Activated CD4-positive, alpha-beta T cell treated with anti-CD3 and anti-CD28 coated beads, Interleukin-2, amount 50 U/mL, for 48 hours (primary cell): ENCODE data around the gene FAM78A.
"Not testable (repeated sequence)": the region's sequence is repeated elsewhere in the genome, so short reads cannot be mapped to it uniquely, and the experiment has no call there.

Experiments used
- DNase-seq, 2 experiments: peaks; one replicate each; pipeline ENCODE4 v3.0.0-alpha.2; 2020

The FAM78A gene

GRCh38 chr9:131262327-131263032, 13.8 kb downstream of the FAM78A start:
- DNase-seq, result no peak

DNA sequence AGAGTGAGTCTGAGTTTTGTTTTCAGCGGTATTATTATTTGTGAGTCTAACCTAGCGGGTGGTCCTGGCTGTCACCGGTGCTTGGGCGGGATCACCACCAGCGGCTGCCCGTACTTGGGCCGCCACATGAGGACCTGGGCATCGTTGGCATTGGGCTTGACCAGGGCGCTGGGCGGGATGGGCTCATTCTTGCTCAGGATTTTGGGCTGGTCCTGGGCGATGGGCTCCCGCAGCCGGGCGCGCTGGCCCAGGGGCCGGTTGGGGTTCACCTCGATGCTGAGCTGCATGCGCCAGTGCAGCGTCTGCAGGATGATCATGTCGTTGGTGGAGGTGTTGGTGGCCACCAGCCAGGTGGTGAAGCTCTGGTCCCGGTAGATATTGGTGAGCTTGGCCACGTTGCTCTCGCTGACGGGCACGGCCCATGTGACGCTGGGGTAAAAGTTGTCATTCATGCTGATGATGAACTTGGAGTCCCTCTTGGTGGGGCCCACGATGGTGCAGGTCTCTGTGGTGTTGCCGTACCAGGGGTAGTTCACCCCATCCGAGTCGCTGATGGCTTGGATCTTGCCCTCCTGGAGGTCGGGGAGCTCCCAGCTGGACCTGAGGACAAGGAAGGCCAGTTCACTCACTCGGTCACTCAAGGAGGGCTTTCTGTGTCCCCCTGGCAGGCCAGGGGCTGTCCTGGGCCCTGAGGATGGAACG, 15.4 kb downstream of the FAM78A start:
- no peak for DNase-seq

- no peak for DNase-seq
Observed at GRCh38 chr9:131259916-131260597, 16.3 kb downstream of the FAM78A start.

GRCh38 chr9:131259432-131259898, 16.8 kb downstream of the FAM78A start:
- no peak for DNase-seq

GRCh38 chr9:131258698-131259431, 17.4 kb downstream of the FAM78A start:
- no peak for DNase-seq

DNA sequence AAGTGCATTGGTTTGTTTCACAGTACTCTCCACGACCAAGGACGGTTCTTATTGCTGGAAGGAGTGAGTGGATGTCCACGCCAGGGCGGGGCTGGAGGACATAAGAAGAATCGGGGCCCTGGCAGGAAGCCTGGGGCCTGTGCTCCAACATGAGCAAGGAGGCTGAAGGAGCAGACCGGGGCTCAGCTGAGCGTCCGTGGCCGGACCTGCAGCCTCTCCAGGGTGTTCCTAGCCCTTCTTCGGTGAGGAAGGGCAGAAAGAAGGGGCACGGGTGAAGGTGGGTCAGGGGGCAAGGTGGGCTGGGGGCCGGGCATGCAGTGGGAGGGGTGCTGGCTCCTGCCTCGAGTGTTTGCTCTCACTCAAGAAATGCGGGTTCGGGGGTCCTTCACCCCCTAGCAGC, 18.1 kb downstream of the FAM78A start:
- DNase-seq, result no peak

DNA sequence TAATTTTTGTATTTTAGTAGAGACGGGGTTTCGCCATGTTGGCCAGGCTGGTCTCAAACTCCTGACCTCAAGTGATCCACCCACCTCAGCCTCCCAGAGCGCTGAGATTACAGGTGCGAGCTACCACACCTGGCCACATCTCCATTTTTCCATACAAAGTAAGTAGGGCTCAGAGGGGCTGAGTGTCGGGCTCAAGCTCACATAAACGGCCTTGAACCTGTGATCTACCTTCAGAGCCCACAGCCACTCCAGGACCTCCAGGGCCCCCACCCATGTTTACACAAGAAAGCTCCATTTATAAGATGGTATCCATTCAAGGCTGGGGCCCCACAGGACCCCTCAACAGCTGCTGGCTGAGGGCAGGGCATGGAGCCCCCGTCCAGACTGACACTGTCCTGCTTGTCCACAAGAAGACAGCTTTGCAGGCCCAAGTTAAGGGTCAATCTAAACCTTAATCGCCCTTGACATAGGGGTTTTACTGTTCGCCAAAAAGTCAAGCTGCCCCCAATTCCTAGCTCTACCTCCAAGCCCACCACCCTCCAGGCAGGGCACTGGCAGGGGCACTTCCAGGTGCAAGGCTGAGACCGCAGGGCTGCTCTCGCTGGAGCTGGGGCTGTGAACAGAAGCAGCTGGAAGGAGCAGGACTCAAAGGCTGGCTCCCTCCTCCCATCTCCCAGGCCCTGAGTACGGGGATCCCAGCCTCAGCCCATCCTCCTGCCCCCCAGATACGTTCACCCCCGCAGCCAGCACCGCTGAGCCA, 18.9 kb downstream of the FAM78A start:
- no peak for DNase-seq

GRCh38 chr9:131255676-131256197, 20.6 kb downstream of the FAM78A start:
- DNase-seq, result no peak

DNA sequence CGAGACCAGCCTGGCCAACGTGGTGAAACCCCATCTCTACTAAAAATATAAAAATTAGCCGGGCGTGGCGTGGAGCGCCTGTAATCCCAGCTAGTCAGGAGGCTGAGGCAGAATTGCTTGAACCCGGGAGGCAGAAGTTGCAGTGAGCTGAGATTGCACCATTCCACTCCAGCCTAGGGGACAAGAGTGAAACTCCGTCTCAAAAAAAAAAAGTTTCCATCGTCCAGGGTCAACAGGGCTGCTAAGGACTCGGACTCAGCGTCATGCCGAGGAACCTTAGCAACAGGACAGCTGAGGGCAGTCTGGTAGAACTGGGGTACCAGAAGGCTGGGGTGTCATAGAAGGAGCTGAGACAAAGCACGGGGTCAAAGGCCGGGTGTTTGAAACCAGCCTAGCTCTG, 21.7 kb downstream of the FAM78A start:
- DNase-seq, result no peak

DNA sequence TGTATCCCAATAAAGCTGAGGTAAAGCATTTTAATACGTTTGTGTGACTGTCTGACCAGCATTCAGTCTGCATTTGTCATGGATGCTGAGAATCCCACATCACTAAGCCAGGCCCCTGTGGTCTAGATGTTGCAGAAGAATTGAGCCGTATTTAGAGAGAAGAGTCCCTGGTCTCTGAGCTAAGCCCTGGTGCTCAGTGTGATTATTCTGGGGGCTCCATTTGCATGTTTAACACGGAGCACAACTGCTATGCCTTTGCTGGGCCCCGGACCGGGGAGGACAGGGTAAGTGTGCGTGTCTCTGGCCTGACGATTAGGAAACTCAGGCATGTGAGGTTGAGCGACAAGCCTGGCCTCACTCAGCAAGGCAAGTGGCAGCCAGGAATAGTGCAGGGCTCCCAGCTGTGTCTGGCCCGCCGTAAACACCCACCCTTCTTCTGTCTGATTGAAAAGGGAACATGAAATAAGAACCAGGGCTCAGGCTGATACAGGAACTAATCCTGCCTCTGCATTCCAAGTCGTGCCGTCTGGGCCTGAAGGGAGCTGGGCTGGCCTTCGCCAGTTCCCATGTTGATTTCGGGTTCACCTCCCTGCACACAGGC, 22.3 kb downstream of the FAM78A start:
- no peak for DNase-seq

- DNase-seq, result no peak
Observed at GRCh38 chr9:131252120-131252519, 24.2 kb downstream of the FAM78A start.

DNA sequence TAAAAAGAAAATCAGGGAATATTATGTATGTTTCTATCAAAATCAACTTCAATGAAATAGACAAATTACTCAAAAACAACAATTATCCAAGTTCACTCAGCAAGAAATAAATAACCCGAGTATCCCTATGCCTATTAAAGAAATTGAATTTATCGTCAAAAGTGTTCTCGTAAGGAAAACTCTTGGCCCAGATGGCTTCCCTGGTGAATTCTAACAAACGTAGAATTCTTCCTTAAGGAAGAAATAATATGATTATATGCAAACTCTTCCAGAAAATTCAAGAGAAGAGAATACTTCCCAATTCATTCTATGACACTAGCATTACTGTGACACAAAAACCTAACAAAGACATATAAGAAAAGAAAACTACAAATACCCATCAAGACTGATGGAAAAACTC, 29.7 kb downstream of the FAM78A start:
- DNase-seq, result no peak

GRCh38 chr9:131244331-131244730, 32.0 kb downstream of the FAM78A start:
- DNase-seq, result not testable (repeated sequence)

DNA sequence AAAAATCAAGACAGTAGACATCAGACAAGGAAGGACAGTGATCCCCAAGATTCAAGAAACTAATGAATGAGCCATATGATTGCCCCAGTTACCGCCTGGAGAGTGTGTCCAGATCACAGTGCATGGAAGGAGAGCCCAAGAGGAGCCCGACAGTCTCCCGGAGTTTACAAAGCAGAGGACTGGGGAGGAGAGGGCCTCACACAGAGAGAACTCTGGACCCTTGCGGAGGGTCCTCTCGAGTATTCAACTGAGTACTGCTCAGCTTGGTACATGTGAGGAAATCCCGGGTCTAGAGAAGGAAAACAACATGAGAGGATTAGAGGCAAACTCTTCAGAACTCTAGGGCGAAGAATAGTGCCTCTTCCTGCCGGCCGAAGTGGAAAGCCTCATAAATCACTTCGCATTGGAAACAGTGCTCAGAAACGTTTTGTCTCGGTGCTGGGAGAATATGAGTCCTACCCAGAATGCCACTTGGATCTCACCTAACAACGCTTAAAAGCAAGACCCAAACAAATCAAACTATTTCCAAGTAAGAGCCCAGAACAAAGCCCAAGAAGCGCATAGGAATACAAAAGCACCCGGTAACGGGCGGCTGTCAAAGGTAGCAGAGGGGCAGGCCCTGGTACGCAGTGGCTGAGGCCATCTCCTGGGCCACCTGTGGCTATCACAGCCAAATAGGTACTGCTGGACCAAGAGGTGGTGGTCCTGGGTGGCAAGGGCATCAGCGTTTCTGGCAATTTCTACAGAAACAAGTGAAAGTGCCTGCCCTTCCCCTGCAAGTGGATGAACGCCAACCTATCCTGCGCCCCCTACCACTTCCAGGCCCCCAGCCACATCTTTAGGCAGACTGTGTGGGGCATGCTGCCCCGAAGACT, 36.0 kb downstream of the FAM78A start:
- DNase-seq, result no peak

- no peak for DNase-seq
Observed at GRCh38 chr9:131239161-131239975, 36.9 kb downstream of the FAM78A start.

- DNase-seq, result no peak
Observed at GRCh38 chr9:131238402-131239021, 37.8 kb downstream of the FAM78A start.

DNA sequence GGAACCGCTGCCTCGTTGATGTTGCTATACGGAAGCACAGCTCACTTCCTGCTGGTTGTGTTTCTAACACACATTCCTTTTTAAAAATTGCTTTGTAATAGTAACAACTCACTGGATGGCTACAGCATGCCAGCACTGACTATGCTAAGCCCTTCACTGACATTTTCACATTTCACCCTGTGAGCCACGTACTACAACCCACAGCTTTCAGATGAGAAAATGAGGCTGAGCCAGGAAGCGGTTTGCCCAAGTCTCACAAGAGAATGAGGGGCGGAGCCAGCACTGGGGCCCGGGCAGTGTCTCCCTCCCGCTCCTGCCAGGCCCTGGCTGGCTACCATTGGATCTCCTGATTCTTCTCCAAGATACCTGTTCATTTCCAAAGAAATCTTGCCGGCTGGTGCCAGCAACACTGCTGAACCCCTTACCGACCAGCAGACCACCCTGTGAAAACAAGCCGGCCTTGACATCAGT, 38.3 kb downstream of the FAM78A start:
- DNase-seq, result peak; percentile 91 to 94

- DNase-seq, result no peak
Observed at GRCh38 chr9:131237291-131237690, 39.0 kb downstream of the FAM78A start.

DNA sequence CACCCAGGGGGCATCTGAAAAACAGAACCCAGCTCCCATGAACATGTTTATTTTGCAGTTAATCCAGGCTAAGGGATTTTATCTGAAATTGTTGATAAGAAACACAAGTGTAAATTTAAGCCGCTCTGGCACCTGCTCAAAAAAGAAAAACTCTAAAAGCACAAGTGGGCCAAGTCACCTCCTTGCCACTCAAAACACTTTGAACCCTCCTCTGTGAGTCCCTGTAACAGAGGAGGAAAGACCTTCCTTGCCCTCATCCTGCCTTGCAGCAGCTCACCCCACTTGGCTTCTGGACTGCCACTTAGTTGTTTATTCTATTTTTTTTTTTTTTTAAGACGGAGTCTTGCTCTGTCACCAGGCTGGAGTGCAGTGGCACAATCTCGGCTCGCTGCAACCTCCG, 39.5 kb downstream of the FAM78A start:
- DNase-seq, result no peak
